ENCODE results near the gene OXER1.

DNA sequence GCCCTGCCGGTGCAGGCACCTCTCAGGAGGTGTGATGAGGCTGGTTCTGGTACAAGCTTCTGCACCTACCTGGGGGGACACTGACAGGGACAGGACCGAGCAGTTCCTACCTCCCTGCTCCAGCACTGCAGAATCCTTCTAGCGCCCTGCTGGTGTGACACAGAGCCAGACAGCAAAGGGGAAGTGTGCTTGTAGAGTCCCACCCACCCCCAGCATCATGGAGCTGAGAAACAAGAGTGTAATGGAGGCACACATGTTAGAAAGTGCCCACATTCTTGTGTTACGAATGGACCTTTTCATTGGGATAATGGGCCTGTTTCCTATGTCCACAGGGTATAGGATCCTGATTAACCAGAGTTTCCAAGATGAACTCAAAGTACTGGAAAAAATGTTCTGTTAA, 38.3 kb downstream of the OXER1 start:
- TF ChIP-seq EZH2 (IDR thresholded peaks at IDR 0.05; ENCODE audit: low read depth), result no peak
- TF ChIP-seq, protein P1, sequence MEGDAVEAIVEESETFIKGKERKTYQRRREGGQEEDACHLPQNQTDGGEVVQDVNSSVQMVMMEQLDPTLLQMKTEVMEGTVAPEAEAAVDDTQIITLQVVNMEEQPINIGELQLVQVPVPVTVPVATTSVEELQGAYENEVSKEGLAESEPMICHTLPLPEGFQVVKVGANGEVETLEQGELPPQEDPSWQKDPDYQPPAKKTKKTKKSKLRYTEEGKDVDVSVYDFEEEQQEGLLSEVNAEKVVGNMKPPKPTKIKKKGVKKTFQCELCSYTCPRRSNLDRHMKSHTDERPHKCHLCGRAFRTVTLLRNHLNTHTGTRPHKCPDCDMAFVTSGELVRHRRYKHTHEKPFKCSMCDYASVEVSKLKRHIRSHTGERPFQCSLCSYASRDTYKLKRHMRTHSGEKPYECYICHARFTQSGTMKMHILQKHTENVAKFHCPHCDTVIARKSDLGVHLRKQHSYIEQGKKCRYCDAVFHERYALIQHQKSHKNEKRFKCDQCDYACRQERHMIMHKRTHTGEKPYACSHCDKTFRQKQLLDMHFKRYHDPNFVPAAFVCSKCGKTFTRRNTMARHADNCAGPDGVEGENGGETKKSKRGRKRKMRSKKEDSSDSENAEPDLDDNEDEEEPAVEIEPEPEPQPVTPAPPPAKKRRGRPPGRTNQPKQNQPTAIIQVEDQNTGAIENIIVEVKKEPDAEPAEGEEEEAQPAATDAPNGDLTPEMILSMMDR (conservative IDR thresholded peaks at IDR 0.05), result no peak
